ENCODE data around the gene CCDC90B.
"Not testable (repeated sequence)": the region's sequence is repeated elsewhere in the genome, so short reads cannot be mapped to it uniquely, and the experiment has no call there.

Gene CCDC90B, protein sequence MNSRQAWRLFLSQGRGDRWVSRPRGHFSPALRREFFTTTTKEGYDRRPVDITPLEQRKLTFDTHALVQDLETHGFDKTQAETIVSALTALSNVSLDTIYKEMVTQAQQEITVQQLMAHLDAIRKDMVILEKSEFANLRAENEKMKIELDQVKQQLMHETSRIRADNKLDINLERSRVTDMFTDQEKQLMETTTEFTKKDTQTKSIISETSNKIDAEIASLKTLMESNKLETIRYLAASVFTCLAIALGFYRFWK

DNA sequence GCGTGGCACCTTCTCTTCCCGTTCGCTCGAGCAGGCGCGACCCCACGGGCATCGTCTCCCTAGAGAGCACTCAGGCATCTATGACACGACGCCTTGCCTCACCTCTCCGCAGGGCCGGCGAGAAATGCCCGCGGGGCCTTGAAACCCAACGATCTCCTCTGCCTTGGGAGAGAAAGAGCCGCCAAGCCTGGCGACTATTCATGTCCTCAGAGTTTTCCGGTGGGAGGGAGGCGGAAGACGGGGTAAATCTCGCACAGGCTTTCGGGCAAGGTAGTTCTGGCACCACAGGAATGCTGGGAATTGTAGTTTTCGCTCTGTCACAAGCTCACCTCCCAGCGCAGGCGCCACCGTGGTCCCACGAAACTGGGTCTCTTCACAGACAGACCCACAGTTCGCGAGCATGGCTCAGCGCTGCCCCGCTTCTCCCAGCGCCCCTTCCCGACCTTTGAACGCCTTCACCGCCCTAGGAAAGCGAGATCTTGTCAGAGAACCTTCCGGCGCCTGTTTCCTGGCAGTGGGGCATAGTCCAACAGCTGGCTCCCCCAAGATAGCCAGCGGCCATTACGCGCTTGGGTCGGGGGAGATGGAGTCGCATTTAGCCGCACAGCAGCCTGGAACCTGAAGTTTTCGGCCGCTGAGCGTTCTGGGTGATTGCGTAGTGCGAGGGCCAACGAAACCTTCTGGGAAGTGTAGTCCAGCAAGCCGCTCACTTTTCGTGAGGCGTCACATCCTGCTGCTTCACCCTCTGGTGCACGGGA is at the start of gene CCDC90B:
Gene CCDC90B, minus strand, starts transcription at position 597 of the 758 bp plus-strand sequence. Its CDS starts 395 bp downstream, at position 202.
- peak; percentile 88 for DNase-seq

DNA sequence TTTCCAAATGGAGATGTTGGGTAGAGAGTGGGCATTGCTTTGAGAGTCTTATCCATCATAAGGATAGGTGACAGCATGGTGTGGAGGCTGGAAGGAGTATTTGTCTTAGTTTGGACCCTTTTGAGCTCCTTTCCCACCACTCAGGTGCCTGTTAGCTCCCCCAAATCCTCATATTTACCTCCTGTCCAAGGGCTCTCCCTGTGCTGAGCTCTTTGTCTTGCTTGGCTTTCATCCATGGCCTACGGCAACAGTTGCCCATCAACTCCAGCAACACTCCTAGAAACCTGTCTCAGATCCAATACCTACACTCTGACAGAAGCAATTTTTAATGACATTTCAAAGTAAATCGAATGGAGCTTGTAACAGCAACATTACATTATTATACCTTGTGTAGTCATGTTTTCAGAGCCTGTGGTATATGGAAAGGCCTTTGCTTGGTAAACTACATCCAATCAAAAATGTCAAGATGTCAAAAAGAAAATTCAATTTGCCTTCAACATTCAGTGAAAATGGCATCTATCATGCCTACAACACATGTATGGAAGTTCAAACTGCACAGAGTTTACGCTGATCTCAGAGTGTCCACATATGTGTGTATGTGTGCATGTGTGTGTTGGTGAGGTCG is 49.4 kb upstream of the CCDC90B start:
- no peak for DNase-seq

DNA sequence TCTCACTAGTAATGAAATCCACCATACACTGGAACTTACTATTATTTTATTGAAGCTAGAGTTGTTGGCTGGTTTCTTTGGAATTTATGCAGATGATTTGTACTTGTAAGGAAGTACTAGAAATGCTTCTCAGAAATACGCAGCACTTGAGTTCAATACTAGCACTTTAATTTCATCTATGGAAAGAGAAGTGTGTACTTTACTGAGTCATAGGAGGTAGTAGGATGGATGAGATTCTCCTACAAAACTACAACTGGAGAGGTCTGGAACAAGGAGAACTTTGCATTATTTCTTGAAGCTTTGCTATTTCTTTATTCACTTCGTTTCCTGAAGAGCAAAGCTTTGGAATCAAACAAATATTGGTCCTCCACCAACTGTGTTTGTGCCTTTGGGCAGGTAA is 44.1 kb upstream of the CCDC90B start:
- no peak for DNase-seq

DNA sequence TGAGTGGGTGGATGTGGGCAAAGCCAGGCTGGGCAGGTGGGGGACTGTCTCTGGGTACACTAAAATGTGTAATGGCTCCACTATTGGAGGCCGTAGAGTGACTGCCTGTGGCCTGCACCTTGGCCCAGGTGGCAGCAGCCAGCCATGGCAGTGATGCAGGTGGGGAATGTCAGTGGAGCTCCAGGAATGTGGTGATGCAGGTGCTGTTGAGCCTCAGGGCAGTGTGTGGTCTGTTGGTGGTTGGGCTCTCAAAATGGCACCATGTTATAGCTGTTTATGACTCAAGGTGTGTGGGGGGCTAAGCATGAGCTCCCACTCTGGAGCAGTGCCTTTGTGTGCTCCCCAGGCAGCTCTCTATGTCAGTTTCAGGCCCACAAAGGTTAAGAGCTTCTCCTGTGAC is 40.2 kb upstream of the CCDC90B start:
- no peak for DNase-seq

DNA sequence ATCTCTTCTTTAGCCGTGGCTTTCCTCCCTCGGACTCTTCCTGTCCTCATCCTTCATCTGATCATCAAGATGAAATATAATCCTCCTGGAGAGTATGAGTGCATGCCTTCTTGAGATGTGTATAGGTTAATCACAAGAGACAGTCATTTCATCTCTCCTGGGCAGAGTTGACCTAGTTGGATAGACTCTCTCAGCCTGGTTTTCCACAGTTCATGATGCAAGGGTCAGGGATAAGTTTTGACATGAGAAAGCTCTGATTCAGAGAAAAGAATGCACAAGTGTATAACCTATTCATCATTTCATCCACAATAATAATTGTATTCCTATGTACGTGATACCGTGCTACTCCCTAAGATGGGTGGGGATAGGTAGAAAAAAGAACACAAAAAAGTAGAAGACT is 33.2 kb upstream of the CCDC90B start:
- no peak for DNase-seq

DNA sequence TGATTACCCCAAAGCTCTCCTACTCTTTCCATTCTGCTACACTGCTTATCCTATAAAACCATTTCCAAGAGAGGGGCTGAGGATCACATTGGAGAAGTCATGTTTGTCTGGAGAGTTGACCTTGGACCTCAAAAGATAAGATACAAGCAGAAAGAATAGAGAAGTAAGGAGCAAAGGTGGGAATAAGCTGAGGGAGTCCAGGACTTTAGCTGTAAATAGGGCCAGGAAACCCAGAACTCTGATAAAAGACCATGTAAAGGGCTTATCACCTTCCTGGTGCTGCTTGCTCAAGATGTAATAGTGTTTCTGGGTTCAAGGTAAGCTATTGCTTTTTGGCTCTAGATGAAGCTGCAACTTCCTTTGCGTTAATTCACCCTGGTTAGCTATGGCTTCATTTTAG is 32.8 kb upstream of the CCDC90B start:
- DNase-seq = no peak

DNA sequence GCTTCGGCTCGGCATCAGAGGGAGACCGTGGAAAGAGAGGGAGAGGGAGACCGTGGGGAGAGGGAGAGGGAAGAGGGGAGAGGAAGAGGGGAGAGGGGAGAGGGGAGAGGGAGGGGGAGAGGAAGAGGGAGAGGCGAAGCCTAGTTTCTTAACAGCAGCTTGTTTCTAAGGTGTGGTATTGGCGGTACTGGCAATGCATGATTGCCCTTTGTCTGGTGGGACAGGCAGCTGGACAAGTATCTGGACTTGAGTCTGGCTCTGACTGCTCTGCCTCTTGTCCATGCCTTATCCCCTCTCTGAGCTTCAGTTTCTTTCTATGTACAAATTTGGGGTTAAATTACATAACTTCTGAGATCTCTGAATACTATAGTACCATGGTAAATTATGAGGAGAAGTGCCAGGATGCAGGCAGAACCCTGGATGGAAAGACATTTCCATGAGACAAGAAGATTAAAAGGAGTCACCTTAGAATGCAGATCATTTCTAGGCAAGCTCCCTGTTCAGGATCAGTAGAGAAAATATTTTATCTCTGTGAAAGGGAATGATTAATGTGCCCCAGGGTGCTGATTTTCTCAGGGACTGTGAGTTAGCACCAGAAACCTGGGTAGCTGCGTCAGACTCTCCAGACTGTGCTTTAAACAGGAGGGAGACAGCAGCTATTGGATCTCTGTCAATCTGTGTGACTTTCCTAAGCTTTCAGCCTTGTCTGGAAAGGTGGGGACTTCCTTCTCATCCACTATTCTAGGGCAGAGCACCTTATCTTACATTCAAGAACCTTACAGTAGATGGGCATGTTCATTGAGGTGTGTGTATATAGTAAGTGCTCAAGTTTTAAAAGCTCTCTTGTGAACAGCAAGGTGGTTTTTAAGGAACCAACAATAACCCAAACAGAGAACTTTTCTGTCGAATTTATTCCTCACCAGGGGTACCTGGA is 31.9 kb upstream of the CCDC90B start:
- no peak for DNase-seq

DNA sequence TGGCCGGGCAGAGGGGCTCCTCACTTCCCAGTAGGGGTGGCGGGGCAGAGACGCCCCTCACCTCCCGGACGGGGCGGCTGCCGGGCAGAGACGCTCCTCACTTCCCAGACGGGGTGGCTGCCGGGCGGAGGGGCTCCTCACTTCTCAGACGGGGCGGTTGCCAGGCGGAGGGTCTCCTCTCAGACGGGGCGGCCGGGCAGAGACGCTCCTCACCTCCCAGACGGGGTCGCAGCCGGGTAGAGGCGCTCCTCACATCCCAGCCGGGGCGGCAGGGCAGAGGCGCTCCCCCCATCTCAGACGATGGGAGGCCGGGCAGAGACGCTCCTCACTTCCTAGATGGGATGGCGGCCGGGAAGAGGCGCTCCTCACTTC is 30.7 kb upstream of the CCDC90B start:
- not testable (repeated sequence) for DNase-seq

DNA sequence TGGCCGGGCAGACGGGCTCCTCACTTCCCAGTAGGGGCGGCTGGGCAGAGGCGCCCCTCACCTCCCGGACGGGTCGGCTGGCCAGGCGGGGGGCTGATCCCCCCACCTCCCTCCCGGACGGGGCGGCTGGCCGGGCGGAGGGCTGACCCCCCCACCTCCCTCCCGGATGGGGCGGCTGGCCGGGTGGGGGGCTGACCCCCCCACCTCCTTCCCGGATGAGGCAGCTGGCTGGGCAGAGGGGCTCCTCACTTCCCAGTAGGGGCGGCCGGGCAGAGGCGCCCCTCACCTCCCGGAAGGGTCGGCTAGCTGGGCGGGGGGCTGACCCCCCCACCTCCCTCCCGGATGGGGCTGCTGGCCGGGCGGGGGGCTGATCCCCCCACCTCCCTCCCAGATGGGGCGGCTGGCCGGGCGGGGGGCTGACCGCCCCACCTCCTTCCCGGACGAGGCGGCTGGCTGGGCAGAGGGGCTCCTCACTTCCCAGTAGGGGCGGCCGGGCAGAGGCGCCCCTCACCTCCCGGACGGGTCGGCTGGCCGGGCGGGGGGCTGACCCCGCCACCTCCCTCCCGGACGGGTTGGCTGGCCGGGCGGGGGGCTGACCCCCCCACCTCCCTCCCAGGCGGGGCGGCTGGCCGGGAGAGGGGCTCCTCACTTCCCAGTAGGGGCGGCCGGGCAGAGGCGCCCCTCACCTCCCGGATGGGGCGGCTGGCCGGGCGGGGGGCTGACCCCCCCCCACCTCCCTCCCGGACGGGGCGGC is 30.2 kb upstream of the CCDC90B start:
- DNase-seq = not testable (repeated sequence)

DNA sequence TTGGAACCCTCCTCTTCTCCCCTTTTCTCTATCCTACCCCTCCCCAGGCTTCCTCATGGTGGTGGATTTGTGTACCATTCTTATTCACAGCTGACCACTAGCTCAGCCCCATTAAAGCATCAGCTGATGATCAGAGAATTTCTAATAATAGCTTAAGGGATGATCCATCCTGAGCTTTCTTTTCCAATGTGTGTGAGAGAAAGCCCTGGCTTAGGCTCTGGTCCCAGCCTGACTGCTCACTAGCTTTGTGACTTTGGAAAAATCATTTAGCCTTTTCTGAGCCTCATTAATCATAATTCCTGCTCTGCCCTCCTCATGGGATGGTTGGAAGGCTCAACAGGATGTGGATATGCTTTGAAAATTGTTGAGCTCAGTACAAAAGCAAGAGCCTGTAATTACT is 26.3 kb upstream of the CCDC90B start:
- no peak for DNase-seq

DNA sequence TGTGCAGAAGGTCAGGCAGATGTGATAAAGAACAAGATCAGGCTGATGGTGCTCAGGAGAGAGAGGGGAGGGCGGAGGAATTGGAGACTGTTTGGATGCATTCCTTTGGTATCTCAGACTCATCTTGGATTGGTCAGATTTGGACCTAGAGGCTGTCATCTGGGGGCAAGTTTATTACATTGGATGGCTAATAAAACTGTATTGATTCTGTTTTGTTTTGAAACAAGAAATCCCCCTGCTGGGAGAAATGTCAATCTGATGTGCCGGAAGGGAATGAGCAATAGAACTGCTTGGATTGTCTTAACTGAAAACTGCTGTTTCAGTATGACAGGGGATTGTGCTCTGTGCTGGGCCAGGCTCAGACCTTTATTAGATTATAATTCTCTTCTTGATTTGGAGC is 25.5 kb upstream of the CCDC90B start:
- no peak for DNase-seq

DNA sequence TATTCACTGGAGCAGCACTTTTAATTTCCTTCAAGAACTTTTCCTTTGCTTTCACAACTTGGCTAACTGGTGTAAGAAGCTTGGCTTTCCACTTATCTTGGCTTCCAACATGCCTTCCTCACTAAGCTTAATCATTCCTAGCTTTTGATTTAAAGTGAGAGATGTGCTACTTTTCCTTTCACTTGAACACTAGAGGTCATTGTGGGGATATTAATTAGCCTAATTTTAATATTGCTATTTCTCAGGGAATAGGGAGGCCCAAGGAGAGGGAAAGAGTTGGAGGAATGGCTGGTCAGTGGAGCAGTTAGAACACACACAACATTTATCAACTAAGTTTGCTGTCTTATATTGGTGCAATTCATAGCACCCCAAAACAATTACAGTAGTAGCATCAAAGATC is 24.6 kb upstream of the CCDC90B start:
- no peak for DNase-seq

DNA sequence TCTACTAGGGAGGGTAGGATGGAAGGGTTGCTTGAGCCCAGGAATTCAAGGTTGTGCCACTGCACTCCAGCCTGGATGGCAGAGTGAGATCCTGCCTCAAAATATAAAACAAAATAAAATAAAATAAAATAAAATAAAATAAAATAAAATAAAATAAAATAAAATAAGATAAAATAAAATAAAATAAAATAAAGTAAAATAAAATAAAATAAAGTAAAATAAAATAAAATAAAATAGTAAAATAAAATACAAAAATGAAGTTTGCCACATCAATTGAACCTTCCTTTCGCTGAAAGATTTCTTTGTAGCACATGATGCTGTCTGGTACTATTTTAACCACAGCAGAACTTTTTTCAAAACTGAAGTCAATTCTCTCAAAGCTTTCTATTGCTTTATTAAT is 22.4 kb upstream of the CCDC90B start:
- not testable (repeated sequence) for DNase-seq

DNA sequence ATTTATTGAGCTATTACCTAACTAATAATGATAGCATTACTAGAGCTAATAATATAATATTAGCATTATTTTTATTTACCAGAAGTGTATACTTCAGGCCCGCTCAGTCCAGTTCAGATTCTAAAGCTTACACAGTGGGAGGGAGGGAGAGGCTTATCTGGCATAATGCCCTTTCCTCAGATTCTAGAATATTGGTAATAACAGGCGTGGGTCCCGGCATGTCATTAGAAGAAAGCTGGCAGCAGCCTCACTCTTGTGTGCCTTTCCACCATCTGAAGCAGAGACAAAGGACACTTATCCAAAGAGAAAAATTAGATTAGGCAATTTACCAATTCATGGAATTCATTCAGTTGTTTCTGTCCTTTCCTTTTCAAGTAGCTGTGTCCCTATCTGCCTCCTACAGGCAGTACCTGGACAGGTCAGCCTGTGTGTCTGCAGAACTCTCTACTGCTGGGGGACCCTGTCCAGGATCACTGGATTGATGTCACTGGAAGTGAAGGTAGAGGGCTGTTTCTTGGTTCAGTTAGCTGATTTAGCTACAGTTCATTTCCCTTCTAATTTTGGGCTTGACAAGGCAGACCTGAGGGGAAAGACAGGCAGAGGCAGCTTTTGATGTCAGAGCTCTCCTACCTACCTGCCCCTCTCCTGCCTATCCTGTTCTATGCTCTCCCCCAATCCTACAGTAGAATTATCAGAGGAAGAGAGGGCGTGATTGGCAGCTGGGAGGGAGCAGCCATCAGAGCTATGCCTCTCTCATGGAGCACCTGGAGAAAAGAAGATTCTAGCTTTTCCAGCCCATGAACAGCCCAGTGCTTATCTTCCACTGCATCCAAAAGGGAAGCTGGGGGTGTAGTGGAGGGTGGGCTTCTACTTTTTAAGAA is 20.3 kb upstream of the CCDC90B start:
- DNase-seq = no peak

DNA sequence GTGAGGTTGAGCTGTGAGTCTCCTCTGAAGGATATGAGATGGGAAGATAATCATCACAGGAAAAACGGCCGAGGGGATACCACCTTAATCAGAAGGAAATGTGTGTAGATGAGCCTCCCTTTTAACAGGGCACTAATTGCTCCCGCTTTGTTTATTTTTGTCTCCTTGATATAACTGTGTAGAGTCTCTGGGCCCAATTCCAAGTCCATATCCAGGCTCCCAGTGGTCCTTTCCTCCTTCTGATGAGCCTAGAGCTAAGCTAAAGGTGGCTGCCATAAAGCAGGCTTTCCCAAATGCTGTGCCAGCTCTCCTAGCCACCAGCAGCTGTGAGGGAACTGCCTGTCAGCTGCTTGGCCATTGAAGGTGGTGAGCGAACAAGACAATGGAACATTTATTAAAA is 17.1 kb upstream of the CCDC90B start:
- DNase-seq = no peak

DNA sequence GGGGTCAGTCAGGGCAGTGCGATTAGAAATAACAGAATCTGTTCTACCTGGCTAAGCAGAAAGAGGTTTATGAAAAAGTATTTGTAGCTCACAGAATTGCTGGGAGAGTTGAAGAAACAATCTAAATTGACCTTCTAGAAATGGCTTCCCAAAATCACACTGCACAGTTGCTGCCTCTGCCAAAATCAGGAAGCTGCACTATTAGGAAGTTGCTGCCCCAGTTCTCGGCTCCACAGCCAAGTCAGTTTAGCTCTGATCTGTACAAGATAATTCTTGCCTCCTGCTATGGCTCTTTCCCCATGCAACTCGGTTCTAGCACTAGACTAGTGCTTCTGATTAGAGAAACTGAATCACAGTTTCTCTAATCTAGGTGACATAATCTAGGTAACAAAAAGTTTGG is 16.0 kb upstream of the CCDC90B start:
- no peak for DNase-seq

DNA sequence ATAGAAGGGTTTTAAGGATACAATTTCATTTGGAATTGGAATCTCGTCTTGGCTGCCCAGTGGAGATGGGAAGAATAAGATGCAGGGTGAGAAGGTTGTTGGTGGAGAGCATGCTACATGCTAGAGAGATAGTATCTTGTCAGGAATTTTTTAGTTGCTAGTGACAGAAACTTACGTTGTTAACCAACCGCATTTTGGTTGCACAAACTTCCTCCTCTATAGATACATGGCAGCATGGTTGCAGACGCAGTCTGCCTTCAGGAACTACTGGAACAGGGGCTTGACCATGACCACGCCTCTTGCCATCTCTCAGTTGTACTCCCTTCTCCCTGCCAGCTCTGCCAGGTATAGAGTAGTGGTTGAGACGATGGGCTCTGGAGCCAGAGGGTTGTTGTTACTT is 13.5 kb upstream of the CCDC90B start:
- DNase-seq = no peak

DNA sequence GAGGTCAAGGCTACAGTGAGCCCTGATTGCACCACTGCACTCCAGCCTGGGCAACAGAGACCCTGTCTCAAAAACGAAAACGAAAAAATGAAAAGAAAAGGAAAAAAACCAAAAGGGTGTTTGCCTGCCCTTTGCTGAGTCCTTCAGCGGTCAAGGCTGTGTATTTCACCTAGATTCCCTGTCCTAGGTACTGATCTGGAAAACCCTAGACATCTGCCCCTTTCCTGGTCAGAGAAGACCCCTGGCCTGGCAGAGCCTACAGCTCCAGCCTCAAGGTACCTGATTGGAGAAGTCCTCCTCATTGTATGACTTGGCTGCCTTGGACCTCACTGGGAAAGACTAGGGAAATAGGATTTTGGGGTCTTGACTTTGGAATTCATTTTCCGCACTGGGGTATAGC is 8.0 kb upstream of the CCDC90B start:
- DNase-seq = no peak

DNA sequence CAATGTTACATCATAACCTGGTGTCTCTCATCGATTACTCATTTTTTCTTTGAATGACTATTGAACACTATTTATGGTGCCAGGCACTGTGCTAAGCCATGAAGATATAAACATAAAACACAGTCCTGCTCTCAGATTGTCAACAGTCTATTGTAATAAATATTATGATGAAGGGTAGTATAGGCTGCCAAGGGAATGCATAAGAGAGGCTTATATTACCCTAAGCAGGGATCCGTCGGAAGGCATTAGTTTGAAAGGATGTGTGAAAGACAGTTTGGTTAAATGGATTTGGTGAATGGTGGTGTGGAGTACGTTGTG is 7.2 kb upstream of the CCDC90B start:
- no peak for DNase-seq

DNA sequence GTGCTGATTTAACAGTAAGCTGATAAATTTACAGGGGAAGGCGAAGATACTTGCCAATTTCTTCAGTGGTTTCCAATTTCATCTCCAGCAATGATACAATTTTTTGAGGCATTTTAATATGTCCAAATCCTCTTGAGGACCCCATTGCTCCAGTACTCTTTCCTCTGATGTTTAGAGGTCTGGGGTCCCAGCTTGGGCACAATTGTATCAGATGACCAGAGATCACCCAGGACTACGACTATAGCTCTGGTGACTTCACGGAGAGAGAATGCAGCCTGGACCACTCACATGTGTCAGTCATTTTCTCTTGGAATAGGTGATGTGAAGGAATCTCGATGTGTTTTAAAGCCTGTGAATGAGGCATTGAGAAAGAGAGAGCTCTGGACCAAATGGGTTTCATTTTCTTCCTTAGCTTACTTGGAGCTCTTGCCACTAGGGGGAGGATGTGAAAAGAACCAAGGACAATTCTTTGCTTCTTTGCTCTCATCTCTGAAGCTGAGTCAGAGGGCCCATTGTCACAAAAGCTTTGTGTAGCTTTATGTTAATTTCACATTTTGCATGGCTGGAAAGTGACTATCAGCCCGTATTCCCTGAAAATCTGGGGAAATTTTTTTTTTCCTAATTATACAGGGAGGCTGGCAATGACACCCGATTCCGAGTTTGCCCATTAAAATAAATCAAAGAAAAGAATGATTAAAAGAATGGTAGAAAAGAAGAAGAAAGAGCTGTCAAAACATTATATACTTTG is 6.7 kb upstream of the CCDC90B start:
- no peak for DNase-seq

DNA sequence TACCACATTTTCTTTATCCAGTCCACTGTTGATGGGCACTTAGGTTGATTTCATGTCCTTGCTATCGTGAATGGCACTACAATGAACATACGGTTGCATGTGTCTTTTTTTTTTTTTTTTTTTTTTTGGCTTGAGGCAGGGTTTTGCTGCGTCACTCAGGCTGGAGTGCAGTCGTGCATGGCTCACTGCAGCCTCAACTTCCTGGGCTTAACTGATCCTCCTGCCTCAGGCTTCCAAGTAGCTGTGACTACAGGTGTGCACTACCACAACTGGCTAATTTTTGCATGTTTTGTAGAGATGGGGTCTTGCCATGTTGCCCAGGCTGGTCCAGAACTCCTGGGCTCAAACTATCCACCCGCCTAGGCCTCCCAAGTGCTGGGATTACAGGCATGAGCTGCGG is 1.5 kb upstream of the CCDC90B start:
- DNase-seq = no peak

Data from NK-92 treated with Interleukin-12 subunit alpha and Interleukin-12 subunit beta, amount 100 ng/mL, for 24 hours (cell line).